ENCODE measurements around the gene ZNF23.

The ZNF23 gene

DNA sequence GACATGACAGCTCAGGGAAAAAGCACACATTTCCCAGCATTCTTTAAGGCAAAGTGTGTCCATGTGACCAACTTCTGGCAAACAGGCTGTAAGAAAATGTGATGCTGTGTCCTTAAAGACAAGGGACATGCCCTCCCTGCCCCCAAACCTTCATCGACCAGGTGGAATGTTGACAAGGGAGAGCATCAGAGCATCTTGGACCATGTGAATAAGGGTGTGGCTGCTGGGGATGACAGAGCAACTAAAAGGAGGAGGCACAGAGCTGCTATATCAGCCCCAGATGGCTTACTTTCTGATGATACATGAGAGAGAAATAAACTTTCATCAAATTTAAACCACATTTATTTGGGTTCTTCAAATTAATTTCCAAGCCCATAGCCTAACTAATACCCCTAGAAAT, 2.2 kb upstream of the ZNF23 start:
- DNase-seq (ENCODE audit: low read depth, low spot score), result no peak
- H3K4me3 ChIP-seq (ENCODE audit: low read depth, low read length), result no peak overlapping the region
- ChIA-PET POLR2A (no interaction called here), CTCF (interaction anchor here (0.7 to 3.4 kb wide), 6 partner anchors 9 to 51 kb away, joined by 3 to 20 read pairs (median 5); no protein-coding TSS in a partner anchor)
- TF ChIP-seq, protein P1, sequence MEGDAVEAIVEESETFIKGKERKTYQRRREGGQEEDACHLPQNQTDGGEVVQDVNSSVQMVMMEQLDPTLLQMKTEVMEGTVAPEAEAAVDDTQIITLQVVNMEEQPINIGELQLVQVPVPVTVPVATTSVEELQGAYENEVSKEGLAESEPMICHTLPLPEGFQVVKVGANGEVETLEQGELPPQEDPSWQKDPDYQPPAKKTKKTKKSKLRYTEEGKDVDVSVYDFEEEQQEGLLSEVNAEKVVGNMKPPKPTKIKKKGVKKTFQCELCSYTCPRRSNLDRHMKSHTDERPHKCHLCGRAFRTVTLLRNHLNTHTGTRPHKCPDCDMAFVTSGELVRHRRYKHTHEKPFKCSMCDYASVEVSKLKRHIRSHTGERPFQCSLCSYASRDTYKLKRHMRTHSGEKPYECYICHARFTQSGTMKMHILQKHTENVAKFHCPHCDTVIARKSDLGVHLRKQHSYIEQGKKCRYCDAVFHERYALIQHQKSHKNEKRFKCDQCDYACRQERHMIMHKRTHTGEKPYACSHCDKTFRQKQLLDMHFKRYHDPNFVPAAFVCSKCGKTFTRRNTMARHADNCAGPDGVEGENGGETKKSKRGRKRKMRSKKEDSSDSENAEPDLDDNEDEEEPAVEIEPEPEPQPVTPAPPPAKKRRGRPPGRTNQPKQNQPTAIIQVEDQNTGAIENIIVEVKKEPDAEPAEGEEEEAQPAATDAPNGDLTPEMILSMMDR (IDR thresholded peaks at IDR 0.05; ENCODE audit: insufficient read depth, low read length, missing control alignments), result no peak

DNA sequence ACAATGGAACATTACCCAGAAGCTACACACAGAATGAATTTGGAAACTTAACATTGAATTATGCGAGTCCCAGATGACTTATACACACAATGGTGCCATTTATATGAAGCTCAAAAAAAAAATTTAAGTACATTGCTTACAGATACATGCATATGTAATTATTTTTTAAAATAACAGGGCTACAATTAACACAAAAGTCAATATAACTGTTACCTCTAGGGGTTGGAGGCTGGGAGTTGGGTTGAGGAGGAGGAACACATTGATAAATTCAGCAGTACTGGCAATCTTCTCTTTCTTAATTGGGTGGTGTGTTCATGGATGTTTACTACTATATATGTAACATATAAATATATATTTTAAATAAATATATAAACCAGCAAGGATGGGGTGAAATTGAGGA, 1.1 kb downstream of the ZNF23 start:
- H3K4me3 ChIP-seq (ENCODE audit: low read depth, low read length), result peak overlapping the region; percentile 98
- TF ChIP-seq, protein P1 (IDR thresholded peaks at IDR 0.05; ENCODE audit: insufficient read depth, low read length, missing control alignments), result no peak
- ChIA-PET POLR2A (interaction anchor here (1.2 kb wide), 2 partner anchors 14 to 23 kb away, joined by 6 to 8 read pairs; no protein-coding TSS in a partner anchor), CTCF (interaction anchor here (1.0 to 4.5 kb wide), 6 partner anchors 13 to 48 kb away, joined by 3 to 21 read pairs (median 7); no protein-coding TSS in a partner anchor)
- no peak for DNase-seq (ENCODE audit: low read depth, low spot score)

DNA sequence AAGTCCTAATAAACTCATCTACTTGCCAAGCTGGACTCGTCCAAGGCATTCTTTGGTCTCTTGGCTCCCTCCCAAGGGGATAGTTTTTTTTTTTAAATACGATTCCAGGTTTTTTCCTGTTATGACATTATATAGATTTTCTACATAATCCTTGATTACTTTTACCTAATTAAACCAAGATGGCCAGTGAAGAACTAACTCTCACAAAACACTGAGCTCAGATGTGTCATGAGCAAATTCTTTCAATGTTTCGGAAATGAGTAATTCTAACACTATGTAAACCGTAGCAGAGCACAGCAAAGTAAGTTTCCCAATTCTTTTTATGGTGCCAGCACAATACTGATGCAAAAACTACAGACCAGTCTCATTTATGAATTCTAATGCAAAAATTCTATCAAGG, 1.8 kb downstream of the ZNF23 start:
- POLR2A ChIA-PET, result interaction anchor here (1.2 kb wide), 2 partner anchors 14 to 24 kb away, joined by 6 to 8 read pairs; no protein-coding TSS in a partner anchor
- TF ChIP-seq, protein P1 (IDR thresholded peaks at IDR 0.05; ENCODE audit: insufficient read depth, low read length, missing control alignments), result no peak
- DNase-seq (ENCODE audit: low read depth, low spot score), result peak; percentile 73
- peak overlapping the region; percentile 10; the same call in 1 of the 2 replicates for H3K4me3 ChIP-seq (ENCODE audit: low read depth, low read length)
- CTCF ChIA-PET, result interaction anchor here (1.0 to 4.5 kb wide), 6 partner anchors 14 to 48 kb away, joined by 3 to 21 read pairs (median 7); no protein-coding TSS in a partner anchor

DNA sequence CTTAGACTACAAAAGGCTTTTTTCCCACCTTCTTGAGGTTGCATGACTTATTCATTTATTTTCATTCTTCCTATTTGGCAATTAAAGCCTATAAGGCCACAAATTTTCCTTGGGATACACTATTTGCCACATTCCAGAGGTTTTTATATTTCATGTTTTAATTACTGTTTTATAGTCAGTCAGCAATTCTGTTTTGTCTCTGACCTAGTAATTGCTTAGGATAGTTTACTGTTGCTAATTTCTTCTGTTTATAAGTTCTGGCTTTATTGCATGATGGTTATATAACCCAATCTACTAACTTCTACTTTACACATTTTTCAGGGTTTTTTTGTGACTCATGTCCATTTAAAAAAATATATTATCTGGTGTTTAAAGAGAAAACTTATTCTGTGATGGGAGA, 2.5 kb downstream of the ZNF23 start:
- no peak for DNase-seq (ENCODE audit: low read depth, low spot score)
- H3K4me3 ChIP-seq (ENCODE audit: low read depth, low read length), result no peak overlapping the region
- ChIA-PET POLR2A (interaction anchor here (1.2 kb wide), 2 partner anchors 15 to 25 kb away, joined by 6 to 8 read pairs; no protein-coding TSS in a partner anchor), CTCF (interaction anchor here (2.2 to 4.5 kb wide), 3 partner anchors 15 to 47 kb away, joined by 8 to 21 read pairs (median 11); no protein-coding TSS in a partner anchor)
- TF ChIP-seq, protein P1 (IDR thresholded peaks at IDR 0.05; ENCODE audit: insufficient read depth, low read length, missing control alignments), result no peak

DNA sequence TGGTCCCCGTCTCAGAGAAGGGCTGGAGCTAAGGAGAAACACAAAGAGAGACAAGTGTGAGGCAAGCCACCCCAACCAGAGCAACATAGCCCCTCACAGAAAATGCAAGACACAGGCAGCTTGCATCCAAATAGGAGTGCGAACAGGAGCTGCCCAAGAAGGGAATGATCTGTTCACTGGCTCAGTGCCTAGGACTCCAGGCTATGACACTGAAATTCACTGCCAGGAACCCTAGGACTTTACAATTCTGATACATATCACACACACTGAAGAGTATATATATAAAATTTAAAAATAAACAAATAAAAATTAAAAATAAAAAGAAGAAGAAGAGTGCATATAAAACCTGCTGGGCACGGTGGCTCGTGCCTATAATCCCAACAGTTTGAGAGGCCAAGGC, 5.2 kb downstream of the ZNF23 start:
- TF ChIP-seq, protein P1 (IDR thresholded peaks at IDR 0.05; ENCODE audit: insufficient read depth, low read length, missing control alignments), result no peak
- H3K4me3 ChIP-seq (ENCODE audit: low read depth, low read length), result no peak overlapping the region
- ChIA-PET CTCF (interaction anchor here (0.7 to 1.6 kb wide), 2 partner anchors 43 to 44 kb away, joined by 3 to 4 read pairs; no protein-coding TSS in a partner anchor), POLR2A (no interaction called here)
- DNase-seq (ENCODE audit: low read depth, low spot score), result no peak

- DNase-seq (ENCODE audit: low read depth, low spot score), result no peak
- no peak overlapping the region for H3K4me3 ChIP-seq (ENCODE audit: low read depth, low read length)
- ChIA-PET CTCF (interaction anchor here (1.3 kb wide), 1 partner anchor 24 kb away, joined by 3 read pairs; no protein-coding TSS in a partner anchor), POLR2A (no interaction called here)
- TF ChIP-seq, protein P1 (IDR thresholded peaks at IDR 0.05; ENCODE audit: insufficient read depth, low read length, missing control alignments), result no peak
Measured at GRCh38 chr16:71453036-71453435, 9.0 kb downstream of the ZNF23 start.

Data from AG04449 (cell line).